NCI-H446 treated with DMSO at 0.1 percent for 48 hours (cell line): Measurements from ENCODE around the gene LYAR.

Experiments
- DNase-seq: peaks from one replicate; lab custom pipeline; 2025; lab: John Stamatoyannopoulos, UW

The LYAR gene

DNA sequence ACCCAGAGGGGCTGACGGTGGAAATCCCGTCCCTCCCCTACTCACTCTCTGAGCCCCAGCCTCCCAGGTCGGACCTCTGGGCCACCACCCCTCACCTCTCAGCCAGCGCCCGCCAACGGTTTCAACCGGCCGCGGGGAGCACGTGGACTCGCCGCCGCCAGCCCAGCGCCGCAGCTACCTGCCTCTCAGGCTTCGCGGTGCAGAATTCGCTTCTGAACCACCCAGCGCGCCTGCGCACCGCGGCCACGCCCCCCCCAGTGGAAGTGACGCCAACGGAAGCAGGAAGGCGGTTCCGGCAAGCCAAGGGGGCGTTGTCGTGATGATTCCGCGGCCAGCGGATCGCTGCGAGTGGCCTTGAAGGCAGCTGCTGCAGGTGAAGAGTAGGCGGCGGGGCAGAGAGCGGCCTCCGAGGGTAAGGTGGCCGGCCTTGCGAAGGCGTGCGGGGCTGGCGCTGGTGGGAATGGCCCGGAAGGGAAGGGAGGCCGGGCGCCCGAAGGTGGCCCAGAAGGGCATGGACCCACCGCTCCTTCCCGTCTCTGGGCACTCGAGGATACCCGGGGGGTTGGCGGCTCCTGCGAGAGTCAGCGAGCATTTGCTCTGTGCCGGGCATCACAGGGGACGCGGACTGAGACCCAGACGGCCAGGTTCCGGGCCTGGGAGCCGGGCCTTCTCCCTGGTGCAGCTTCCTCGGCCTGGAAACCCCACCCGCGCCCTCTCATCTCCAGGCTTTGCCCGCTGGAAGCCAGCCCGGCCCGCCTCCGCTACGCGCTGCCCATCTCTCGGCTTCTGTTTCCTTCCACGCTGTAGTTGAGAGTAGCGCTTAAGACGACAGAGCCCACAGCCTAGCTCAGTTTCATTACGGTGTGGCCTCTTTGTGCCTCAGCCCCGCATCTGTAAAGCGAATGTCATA, at the start of gene LYAR, which contains the start of gene ZBTB49:
Gene LYAR (minus strand): TSS at position 214 of the 910 bp plus-strand sequence. CDS start 6,412 bp downstream, outside the sequence.
Gene ZBTB49 (plus strand): TSS at position 311 of the 910 bp plus-strand sequence. CDS start 9,695 bp downstream, outside the sequence.
- DNase-seq, result peak; percentile 35

GRCh38 chr4:4339504-4340085, 49.6 kb upstream of the LYAR start:
- DNase-seq, result no peak

GRCh38 chr4:4338210-4339001, 48.5 kb upstream of the LYAR start:
- DNase-seq, result no peak

- no peak for DNase-seq
These were observed 45.0 kb upstream of the LYAR start for GRCh38 chr4:4334798-4335520.

DNA sequence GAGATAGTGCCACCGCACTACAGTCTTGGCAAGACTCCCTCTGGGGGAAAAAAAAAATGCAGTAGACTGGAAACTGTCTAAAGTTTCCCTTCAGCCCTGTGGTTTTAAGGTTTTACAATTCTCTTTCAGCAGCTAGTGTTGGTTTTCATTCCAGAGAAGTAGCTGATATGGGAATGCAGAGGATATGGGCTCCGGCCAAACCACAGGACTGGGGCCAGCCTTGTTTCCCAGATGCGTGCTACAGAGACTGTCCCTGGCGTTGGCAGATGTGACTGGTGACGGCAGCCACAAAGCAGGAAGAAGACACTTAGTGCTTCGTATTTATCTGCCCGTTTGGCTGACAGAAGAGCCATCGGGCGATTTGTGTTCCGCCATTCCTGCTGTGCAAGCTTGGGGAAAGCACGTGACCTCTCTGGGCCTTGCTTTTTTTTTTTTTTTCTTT, 43.3 kb upstream of the LYAR start:
- no peak for DNase-seq

DNA sequence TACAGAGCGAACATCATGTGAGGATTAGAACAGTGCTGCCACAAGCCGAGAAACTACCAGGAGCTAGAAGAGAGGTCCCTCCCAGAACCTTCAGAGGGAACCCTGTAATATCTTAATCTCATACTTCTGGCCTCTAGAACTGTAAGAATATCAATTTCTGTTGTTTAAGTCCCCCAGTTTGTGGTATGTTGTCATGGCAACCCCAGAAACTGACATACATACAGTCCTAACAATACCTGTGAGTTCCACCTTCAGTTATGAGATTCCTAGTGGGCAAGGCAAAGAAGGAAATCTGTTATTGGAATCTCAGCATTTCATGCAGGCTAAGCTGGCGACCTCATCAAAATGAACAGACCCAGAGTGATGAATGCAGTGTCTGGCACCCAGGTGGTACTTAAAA, 42.6 kb upstream of the LYAR start:
- DNase-seq, result no peak

DNA sequence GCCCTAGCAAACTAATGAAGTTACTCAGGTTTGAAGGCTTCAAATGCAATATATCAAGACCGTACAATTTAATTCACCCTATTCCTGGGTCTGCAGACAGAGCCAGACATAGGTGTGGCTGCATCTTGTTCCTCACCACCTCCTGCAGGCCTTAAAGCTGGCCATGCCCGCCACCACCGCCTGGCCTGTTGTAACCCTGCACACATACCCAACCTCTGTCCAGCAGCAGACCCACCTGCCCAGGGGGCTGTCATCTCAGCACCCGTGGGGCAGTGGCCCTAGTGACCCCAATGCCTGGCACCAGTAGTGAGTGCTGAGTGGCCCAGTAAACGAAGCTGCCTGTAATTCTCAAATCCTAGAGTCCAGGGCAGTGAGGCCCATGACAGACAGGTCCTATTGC, 40.8 kb upstream of the LYAR start:
- DNase-seq, result no peak

DNA sequence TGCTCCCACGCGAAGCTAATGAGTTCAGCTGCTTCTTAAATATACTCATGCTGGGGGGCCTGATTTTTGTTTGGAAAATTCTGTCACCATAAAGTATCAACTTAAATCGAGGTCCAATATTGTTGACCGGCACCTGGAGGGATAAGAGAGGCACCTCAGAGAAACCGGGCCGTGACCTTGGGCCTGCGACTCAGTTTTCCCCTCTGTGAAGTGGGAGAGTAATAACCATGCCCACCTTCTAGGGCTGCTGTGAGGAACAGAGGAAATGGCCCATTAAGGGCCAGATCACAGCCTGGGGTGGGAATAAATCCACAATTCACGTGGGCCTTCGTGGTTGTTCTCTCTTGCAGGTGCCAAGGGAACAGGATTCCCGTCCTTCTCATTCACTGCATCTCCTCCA, 39.5 kb upstream of the LYAR start:
- DNase-seq, result no peak

GRCh38 chr4:4328840-4329239, 38.9 kb upstream of the LYAR start:
- no peak for DNase-seq

GRCh38 chr4:4328206-4328605, 38.3 kb upstream of the LYAR start:
- DNase-seq, result no peak

GRCh38 chr4:4327652-4328121, 37.7 kb upstream of the LYAR start:
- DNase-seq, result no peak

DNA sequence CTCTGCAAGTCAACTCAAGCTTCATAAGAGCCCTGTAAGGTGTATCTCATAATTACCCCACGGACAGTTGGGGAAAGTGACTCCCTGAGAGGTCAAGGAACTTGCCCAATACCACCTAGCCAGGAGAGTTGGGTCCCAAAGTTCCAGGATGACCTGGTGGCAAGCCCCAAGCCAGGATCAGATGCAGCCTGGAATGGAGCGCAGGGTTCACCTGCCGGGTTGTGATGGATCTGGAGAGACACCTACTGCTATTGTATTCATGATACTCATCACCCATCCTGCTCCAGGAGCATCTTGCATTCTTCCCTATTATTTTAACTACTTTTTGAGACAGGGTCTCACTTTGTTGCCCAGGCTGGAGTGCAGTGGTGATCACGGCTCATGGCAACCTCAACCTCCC, 36.2 kb upstream of the LYAR start:
- DNase-seq, result no peak

DNA sequence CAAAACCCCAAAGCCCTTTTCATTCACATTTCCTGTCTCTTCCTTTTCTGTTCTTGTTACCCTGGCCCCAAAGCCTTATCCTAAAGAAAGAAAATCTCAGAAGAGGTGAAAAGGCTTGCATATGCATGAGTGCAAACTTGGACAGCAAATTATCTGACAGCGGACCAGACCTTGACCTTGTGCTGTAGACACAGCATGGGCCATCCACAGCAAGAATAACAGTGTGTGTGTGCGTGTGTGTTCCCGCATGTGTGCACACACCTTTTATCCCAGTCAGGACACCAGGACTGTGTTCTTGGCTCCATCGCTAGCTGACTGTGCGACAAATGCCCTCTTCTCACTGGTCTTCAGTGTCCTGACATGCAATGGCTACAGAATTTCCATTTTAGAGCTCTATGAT, 35.4 kb upstream of the LYAR start:
- DNase-seq, result no peak

DNA sequence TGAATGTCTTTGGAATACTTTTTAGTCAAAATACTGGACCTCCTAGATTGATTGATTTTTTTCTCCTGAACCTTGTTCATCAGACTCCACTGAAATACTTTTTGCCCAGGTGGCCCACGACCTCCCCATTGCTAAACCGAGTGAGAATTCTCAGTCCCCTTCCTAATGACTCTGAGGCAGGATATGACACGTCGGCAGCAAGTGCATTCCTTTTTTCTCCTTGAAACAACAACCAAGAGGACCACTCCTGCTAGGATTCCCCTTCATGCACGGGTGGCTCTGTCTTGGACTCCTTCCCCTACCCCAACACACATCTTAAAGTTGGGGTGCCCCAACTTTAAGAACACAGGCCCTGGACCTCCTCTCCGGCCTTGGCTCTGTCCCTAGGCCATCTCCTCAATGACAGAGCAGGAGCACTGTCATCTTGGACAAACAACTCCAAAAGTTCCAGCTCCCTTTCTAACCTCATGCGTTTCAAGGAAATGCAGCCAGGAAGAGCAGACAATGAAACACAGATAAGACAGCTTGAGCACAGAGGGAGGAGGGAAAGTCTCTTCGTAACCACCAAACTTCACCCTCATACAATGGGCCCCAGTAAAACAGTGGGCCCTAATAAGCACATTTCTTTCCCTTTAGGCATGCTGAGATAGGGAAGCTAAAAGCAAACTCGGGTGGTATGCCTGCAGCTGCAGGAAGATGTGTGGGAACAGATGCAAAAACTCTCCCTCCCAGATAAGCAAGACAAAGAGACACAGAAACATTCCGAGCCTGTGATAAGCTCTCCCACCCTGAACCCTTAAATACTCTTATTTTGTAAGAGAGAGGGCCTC, 34.0 kb upstream of the LYAR start:
- DNase-seq, result no peak

- no peak for DNase-seq
These were observed 32.2 kb upstream of the LYAR start for GRCh38 chr4:4321951-4322688.

- no peak for DNase-seq
These were observed 31.2 kb upstream of the LYAR start for GRCh38 chr4:4320951-4321714.

DNA sequence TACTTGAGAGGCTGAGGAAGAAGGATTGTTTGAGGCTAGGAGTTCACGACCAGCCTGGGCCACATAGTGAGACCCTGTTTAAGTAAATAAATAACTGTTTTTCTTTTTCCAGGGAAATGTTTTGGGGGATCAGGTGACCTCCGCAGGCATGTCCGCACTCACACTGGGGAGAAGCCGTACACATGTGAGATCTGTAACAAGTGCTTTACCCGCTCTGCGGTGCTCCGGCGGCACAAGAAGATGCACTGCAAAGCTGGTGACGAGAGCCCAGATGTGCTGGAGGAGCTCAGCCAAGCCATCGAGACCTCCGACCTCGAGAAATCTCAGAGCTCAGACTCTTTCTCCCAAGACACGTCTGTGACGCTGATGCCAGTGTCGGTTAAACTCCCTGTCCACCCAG, 30.6 kb upstream of the LYAR start:
- DNase-seq, result no peak

GRCh38 chr4:4317496-4318232, 27.7 kb upstream of the LYAR start:
- DNase-seq, result no peak

GRCh38 chr4:4316150-4316495, 26.2 kb upstream of the LYAR start:
- no peak for DNase-seq
